COLO668 (cell line): ENCODE measurements around the gene ZNF141.
"Not testable (repeated sequence)": the region's sequence is repeated elsewhere in the genome, so short reads cannot be mapped to it uniquely, and the experiment has no call there.

Source experiments
- DNase-seq: peaks from one replicate; lab custom pipeline; 2025; ENCODE audit not compliant: unreplicated experiment; lab: John Stamatoyannopoulos, UW

Gene ZNF141

DNA sequence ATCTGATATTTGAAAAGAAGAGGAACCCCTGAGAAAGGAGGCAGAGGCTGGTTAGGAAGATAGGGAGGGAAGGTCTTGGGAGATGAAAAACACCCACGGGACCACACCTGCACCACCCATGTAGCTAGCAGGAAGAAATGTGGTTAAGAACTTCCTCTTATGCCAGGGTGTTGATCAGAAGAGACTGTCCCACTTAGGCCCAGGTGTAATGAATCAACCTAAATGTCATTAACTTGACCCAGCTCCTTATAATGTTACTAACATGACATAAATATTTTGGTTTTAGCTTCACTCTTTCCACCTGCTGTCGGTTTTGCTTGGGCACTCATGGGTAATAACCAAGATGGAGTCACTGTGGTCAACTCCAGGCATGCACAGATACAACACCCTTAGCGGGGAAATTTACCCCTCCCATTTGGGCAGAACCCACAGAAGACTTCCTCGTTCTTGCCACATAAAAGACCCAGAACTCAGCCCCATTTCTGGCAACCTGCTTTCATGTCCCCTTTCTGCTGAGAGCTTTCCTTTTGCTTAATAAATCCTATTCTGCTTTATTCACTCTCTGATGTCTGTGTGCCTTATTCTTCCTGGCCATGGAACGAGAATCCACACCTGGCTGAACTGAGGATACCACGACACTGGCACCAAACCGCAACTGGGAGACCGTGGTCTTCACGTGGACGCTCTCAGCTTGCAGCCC is 46.8 kb downstream of the ZNF141 start:
- DNase-seq, result no peak

- DNase-seq, result no peak
These were observed 48.5 kb downstream of the ZNF141 start for GRCh38 chr4:385934-386707.

GRCh38 chr4:386708-387105 is 49.1 kb downstream of the ZNF141 start:
- no peak for DNase-seq

DNA sequence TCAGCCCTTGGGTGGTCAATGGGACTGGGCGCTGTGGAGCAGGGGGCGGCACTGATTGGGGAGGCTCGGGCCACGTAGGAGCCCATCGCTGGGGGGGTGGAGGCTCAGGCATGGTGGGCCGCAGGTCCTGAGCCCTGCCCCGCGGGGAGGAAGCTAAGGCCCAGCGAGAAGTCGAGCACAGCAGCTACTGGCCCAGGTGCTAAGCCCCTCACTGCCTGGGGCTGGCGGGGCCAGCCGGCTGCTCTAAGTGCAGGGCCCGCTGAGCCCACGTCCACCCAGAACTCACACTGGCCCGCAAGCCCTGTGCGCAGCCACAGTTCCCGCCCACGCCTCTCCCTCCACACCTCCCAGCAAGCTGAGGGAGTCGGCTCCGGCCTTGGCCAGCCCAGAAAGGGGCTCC is 66.4 kb downstream of the ZNF141 start:
- DNase-seq, result no peak

GRCh38 chr4:408321-408720 is 70.7 kb downstream of the ZNF141 start:
- not testable (repeated sequence) for DNase-seq

DNA sequence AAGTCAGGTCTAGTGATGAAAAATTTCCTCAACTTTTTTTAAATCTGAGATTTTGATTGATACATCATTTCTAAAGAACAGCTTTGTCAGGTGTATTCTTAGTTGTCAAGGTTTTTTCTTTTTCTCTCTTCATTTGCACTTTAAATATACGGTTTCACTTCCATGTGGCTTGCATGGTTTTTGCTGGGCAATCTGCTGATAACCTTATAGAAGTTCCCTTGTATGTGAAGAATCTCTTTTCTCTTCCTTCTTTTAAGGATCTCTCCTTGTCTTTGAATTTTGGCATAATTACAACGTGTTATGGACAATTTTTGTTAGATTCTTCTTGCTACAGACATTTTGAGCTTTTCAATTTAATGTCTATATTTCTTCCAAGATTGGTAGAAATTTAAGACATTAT is 85.0 kb downstream of the ZNF141 start:
- DNase-seq, result no peak
